ENCODE measurements around the gene C22orf31.
"Not testable (repeated sequence)": the region's sequence is repeated elsewhere in the genome, so short reads cannot be mapped to it uniquely, and the experiment has no call there.

Gene C22orf31

DNA sequence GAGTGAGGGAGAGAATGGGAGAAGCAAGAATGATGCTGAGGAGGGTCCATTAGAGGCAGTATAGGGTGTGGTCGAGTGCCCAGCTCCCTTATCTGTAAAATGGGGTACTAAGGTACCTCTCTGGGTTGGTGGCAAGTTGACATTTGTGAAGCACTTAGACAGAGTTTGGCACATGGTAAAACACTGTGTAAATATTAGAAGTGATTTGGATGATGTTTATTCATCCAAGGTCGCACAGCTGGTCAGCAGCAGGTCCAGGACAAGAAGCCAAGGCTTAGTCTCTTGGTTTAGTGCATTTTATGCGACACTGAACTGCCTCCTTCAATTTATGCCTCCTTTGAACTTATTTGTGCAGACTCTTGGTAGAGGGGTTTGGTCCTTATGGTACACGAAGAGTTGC, 30.6 kb upstream of the C22orf31 start:
- Histone ChIP-seq H3K27ac (ENCODE audit: insufficient read depth in 1 of 2, low read depth in 1 of 2, low read length in 2 of 2, poor library complexity in 1 of 2, severe bottlenecking in 2 of 2) (no peak overlapping the region), H3K4me1 (ENCODE audit: control extremely low read depth in 1 of 4, control insufficient read depth in 4 of 4, insufficient read depth in 4 of 4, low read length in 3 of 4) (no peaks in the 10 kb centered on the region), H3K9me3 (ENCODE audit: control extremely low read depth in 1 of 5, control insufficient read depth in 4 of 5, insufficient read depth in 2 of 5, low read depth in 1 of 5, low read length in 4 of 5) (no peaks in the 10 kb centered on the region), H3K36me3 (ENCODE audit: control insufficient read depth in 4 of 4, insufficient read depth in 4 of 4, low read length in 3 of 4) (no peaks in the 10 kb centered on the region), H3K27me3 (replicated peaks in 2 of 5; ENCODE audit: control insufficient read depth in 4 of 5, insufficient read depth in 5 of 5, low read length in 4 of 5) (peaks cover 0 to 5% (median 0%) of the 10 kb centered on the region in 5 experiments), H3K4me3 (ENCODE audit: control insufficient read depth in 1 of 7, extremely low read depth in 1 of 7, insufficient read depth in 4 of 7, low read depth in 2 of 7, low read length in 6 of 7) (no peak overlapping the region)
- ChIA-PET POLR2A (no interaction called here), CTCF (interaction anchor here (0.7 to 1.2 kb wide), 2 partner anchors 9 to 22 kb away, joined by 4 read pairs; no protein-coding TSS in a partner anchor)
- no peak for DNase-seq
- WGBS (ENCODE audit: insufficient coverage), result 100% methylated on average over 2 of the region's 4 CpGs

DNA sequence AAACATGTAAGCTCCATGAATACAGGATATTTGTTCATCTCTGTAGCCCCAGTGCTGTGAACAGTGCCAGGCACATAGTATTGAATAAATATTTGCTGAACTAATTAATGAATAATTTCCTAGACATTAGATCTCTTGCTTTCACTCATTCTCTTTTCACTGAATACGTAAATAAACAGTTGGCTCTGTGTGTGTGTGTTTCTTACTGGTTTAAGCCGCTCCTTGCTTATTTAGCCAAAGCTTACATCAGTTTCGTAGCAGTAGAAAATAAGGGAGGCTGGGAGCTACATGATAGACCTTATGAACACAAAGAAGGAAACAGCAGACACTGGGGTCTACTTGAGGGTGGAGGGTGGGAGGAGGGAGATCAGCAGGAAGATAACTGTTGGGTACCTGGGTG, 28.4 kb upstream of the C22orf31 start:
- no peaks in the 10 kb centered on the region for H3K4me1 ChIP-seq (ENCODE audit: control extremely low read depth in 1 of 4, control insufficient read depth in 4 of 4, insufficient read depth in 4 of 4, low read length in 3 of 4)
- H3K36me3 ChIP-seq (ENCODE audit: control insufficient read depth in 4 of 4, insufficient read depth in 4 of 4, low read length in 3 of 4), result no peaks in the 10 kb centered on the region
- DNase-seq, result no peak
- H3K9me3 ChIP-seq (ENCODE audit: control extremely low read depth in 1 of 5, control insufficient read depth in 4 of 5, insufficient read depth in 2 of 5, low read depth in 1 of 5, low read length in 4 of 5), result no peaks in the 10 kb centered on the region
- WGBS (ENCODE audit: insufficient coverage), result no CpG with 5 or more reads among the region's 3 CpGs
- H3K27me3 ChIP-seq (replicated peaks in 2 of 5; ENCODE audit: control insufficient read depth in 4 of 5, insufficient read depth in 5 of 5, low read length in 4 of 5), result peaks cover 0 to 8% (median 0%) of the 10 kb centered on the region in 5 experiments
- CTCF ChIA-PET, result interaction anchor here (0.6 kb wide), 1 partner anchor 49 kb away, joined by 3 read pairs; no protein-coding TSS in a partner anchor
- POLR2A ChIA-PET, result no interaction called here
- H3K4me3 ChIP-seq (ENCODE audit: control insufficient read depth in 1 of 7, extremely low read depth in 1 of 7, insufficient read depth in 4 of 7, low read depth in 2 of 7, low read length in 6 of 7), result no peak overlapping the region
- H3K27ac ChIP-seq (ENCODE audit: insufficient read depth in 1 of 2, low read depth in 1 of 2, low read length in 2 of 2, poor library complexity in 1 of 2, severe bottlenecking in 2 of 2), result no peak overlapping the region

DNA sequence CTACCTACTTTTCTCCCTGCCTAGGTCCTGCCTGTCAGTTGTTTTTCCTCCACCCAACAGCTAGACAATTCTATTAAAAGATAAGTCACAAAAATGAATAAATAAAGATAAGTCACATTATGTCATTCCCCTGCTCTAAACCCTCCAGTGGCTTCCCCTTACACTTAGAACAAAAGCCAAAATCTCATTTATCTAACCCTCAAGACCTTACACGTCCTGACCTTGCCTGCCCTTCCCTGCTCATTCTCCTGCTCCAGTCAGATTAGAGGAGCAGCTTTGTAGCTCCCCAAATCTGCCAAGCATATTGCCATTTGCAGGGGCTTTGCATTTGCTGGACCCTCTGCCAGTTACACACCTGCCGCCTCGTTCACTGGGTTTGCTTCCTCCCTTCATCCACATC, 27.9 kb upstream of the C22orf31 start:
- 67% methylated on average over 3 of the region's 3 CpGs for WGBS (ENCODE audit: insufficient coverage)
- Histone ChIP-seq H3K27ac (ENCODE audit: insufficient read depth in 1 of 2, low read depth in 1 of 2, low read length in 2 of 2, poor library complexity in 1 of 2, severe bottlenecking in 2 of 2) (no peak overlapping the region), H3K4me1 (ENCODE audit: control extremely low read depth in 1 of 4, control insufficient read depth in 4 of 4, insufficient read depth in 4 of 4, low read length in 3 of 4) (no peaks in the 10 kb centered on the region), H3K36me3 (ENCODE audit: control insufficient read depth in 4 of 4, insufficient read depth in 4 of 4, low read length in 3 of 4) (no peaks in the 10 kb centered on the region), H3K27me3 (replicated peaks in 2 of 5; ENCODE audit: control insufficient read depth in 4 of 5, insufficient read depth in 5 of 5, low read length in 4 of 5) (peaks cover 0 to 8% (median 0%) of the 10 kb centered on the region in 5 experiments), H3K4me3 (ENCODE audit: control insufficient read depth in 1 of 7, extremely low read depth in 1 of 7, insufficient read depth in 4 of 7, low read depth in 2 of 7, low read length in 6 of 7) (no peak overlapping the region), H3K9me3 (ENCODE audit: control extremely low read depth in 1 of 5, control insufficient read depth in 4 of 5, insufficient read depth in 2 of 5, low read depth in 1 of 5, low read length in 4 of 5) (no peaks in the 10 kb centered on the region)
- no peak for DNase-seq
- ChIA-PET CTCF (interaction anchor here (0.6 to 1.5 kb wide), 2 partner anchors 8 to 48 kb away, joined by 3 to 4 read pairs; no protein-coding TSS in a partner anchor), POLR2A (no interaction called here)

DNA sequence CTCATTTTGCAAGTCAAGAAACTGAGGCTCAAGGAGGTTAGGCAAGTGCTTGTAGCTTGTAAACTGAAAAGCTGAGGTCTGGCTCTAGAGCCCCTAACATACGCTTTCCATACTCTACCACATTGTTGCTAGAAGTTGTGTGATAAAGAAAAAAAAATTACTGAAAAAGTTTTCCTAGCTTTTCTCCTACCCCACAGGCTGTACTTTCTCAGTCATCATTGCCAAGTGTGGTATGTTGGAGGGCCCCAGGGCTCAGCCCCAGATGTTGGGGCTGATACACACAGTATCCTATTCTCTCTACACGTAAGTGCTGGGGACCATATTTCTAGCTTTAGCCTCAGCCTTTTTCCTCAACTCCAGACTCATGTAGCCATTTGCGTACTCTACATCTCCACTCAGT, 27.2 kb upstream of the C22orf31 start:
- Histone ChIP-seq H3K9me3 (ENCODE audit: control extremely low read depth in 1 of 5, control insufficient read depth in 4 of 5, insufficient read depth in 2 of 5, low read depth in 1 of 5, low read length in 4 of 5) (no peaks in the 10 kb centered on the region), H3K27me3 (replicated peaks in 2 of 5; ENCODE audit: control insufficient read depth in 4 of 5, insufficient read depth in 5 of 5, low read length in 4 of 5) (peaks cover 0 to 8% (median 0%) of the 10 kb centered on the region in 5 experiments), H3K4me3 (ENCODE audit: control insufficient read depth in 1 of 7, extremely low read depth in 1 of 7, insufficient read depth in 4 of 7, low read depth in 2 of 7, low read length in 6 of 7) (no peak overlapping the region), H3K36me3 (ENCODE audit: control insufficient read depth in 4 of 4, insufficient read depth in 4 of 4, low read length in 3 of 4) (no peaks in the 10 kb centered on the region), H3K4me1 (ENCODE audit: control extremely low read depth in 1 of 4, control insufficient read depth in 4 of 4, insufficient read depth in 4 of 4, low read length in 3 of 4) (peaks cover 0 to 3% (median 0%) of the 10 kb centered on the region in 4 experiments), H3K27ac (ENCODE audit: insufficient read depth in 1 of 2, low read depth in 1 of 2, low read length in 2 of 2, poor library complexity in 1 of 2, severe bottlenecking in 2 of 2) (no peak overlapping the region)
- no peak for DNase-seq
- ChIA-PET POLR2A (no interaction called here), CTCF (interaction anchor here (0.9 to 1.5 kb wide), 4 partner anchors 9 to 493 kb away, joined by 3 to 4 read pairs (median 3); no protein-coding TSS in a partner anchor)
- WGBS (ENCODE audit: insufficient coverage), result 97% methylated on average over 2 of the region's 3 CpGs

DNA sequence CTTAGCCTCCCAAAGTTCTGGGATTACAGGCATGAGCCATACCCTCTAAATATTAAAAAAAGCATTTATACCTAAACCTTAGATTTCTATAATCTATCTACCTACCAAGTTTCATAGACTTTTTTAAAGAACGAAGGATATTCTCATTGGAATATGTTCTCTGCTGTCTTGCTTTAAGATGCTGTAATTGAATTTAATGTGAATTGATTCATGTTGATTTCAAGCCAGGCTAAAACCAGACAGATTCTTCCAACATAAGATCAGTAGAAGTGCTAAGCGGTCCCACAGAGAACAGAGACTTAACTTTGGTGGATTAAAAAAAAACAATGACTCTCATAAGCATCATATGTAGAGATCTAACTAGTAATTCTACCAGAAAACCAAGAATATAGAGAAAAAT, 25.4 kb upstream of the C22orf31 start:
- Histone ChIP-seq H3K9me3 (ENCODE audit: control extremely low read depth in 1 of 5, control insufficient read depth in 4 of 5, insufficient read depth in 2 of 5, low read depth in 1 of 5, low read length in 4 of 5) (no peaks in the 10 kb centered on the region), H3K27ac (ENCODE audit: insufficient read depth in 1 of 2, low read depth in 1 of 2, low read length in 2 of 2, poor library complexity in 1 of 2, severe bottlenecking in 2 of 2) (no peak overlapping the region), H3K36me3 (ENCODE audit: control insufficient read depth in 4 of 4, insufficient read depth in 4 of 4, low read length in 3 of 4) (no peaks in the 10 kb centered on the region), H3K4me1 (ENCODE audit: control extremely low read depth in 1 of 4, control insufficient read depth in 4 of 4, insufficient read depth in 4 of 4, low read length in 3 of 4) (peaks cover 0 to 4% (median 0%) of the 10 kb centered on the region in 4 experiments), H3K27me3 (replicated peaks in 2 of 5; ENCODE audit: control insufficient read depth in 4 of 5, insufficient read depth in 5 of 5, low read length in 4 of 5) (peaks cover 0 to 8% (median 0%) of the 10 kb centered on the region in 5 experiments), H3K4me3 (ENCODE audit: control insufficient read depth in 1 of 7, extremely low read depth in 1 of 7, insufficient read depth in 4 of 7, low read depth in 2 of 7, low read length in 6 of 7) (no peak overlapping the region)
- ChIA-PET POLR2A (interaction anchor here (0.7 kb wide), 1 partner anchor 38 kb away, joined by 4 read pairs; no protein-coding TSS in a partner anchor), CTCF (no interaction called here)
- no peak for DNase-seq
- no CpG with 5 or more reads among the region's 2 CpGs for WGBS (ENCODE audit: insufficient coverage)

DNA sequence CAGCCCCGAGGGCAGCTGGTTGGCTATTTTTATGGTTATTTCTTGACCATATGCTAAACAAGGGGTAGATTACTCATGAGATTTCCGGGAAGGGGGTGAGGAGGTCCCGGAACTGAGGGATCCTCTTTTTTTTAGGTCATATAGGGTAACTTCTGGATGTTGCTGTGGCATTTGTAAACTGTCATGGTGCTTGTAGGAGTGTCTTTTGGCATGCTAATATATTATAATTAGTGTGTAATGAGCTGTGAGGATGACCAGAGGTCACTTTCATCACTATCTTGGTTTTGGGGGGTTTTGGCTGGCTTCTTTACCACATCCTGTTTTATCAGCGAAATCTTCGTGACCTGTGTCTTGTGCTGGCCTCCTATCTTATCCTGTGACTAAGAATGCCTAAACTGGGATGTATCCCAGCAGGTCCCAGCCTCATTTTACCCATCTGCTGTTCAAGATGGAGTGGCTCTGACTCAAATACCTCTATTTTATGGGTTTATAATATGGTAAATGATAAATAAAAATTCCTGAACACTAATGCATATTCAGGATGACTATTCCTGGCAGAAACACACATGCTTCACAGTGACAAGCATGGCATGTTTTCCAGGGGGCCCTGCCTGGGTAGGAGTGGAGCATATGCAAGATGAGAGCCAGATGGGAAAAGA, 22.4 kb upstream of the C22orf31 start:
- no peaks in the 10 kb centered on the region for H3K36me3 ChIP-seq (ENCODE audit: control insufficient read depth in 4 of 4, insufficient read depth in 4 of 4, low read length in 3 of 4)
- H3K27ac ChIP-seq (ENCODE audit: insufficient read depth in 1 of 2, low read depth in 1 of 2, low read length in 2 of 2, poor library complexity in 1 of 2, severe bottlenecking in 2 of 2), result no peak overlapping the region
- H3K4me1 ChIP-seq (ENCODE audit: control extremely low read depth in 1 of 4, control insufficient read depth in 4 of 4, insufficient read depth in 4 of 4, low read length in 3 of 4), result peaks cover 0 to 4% (median 0%) of the 10 kb centered on the region in 4 experiments
- H3K27me3 ChIP-seq (replicated peaks in 2 of 5; ENCODE audit: control insufficient read depth in 4 of 5, insufficient read depth in 5 of 5, low read length in 4 of 5), result peaks cover 0 to 5% (median 0%) of the 10 kb centered on the region in 5 experiments
- no peak overlapping the region for H3K4me3 ChIP-seq (ENCODE audit: control insufficient read depth in 1 of 7, extremely low read depth in 1 of 7, insufficient read depth in 4 of 7, low read depth in 2 of 7, low read length in 6 of 7)
- CTCF ChIA-PET, result no interaction called here
- H3K9me3 ChIP-seq (ENCODE audit: control extremely low read depth in 1 of 5, control insufficient read depth in 4 of 5, insufficient read depth in 2 of 5, low read depth in 1 of 5, low read length in 4 of 5), result no peaks in the 10 kb centered on the region
- WGBS (ENCODE audit: insufficient coverage), result 74% methylated on average over 5 of the region's 5 CpGs
- no peak for DNase-seq
- POLR2A ChIA-PET, result no interaction called here

DNA sequence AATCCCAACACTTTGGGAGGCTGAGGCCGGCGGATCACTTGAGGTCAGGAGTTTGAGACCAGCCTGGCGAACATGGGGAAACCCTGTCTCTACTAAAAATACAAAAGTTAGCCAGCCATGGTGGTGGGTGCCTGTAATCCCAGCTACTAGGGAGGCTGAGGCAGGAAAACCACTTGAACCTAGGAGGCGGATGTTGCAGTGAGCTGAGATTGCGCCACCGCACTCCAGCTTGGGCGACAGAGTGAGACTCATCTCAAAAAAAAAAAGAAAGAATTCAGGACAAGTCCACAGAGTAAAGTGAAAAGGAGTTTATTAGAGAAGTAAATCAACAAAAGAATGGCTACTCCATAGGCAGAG, 21.9 kb upstream of the C22orf31 start:
- DNase-seq; H3K27me3 ChIP-seq (replicated peaks in 2 of 5; ENCODE audit: control insufficient read depth in 4 of 5, insufficient read depth in 5 of 5, low read length in 4 of 5); CTCF ChIA-PET; H3K9me3 ChIP-seq (ENCODE audit: control extremely low read depth in 1 of 5, control insufficient read depth in 4 of 5, insufficient read depth in 2 of 5, low read depth in 1 of 5, low read length in 4 of 5); H3K27ac ChIP-seq (ENCODE audit: insufficient read depth in 1 of 2, low read depth in 1 of 2, low read length in 2 of 2, poor library complexity in 1 of 2, severe bottlenecking in 2 of 2); H3K36me3 ChIP-seq (ENCODE audit: control insufficient read depth in 4 of 4, insufficient read depth in 4 of 4, low read length in 3 of 4); H3K4me1 ChIP-seq (ENCODE audit: control extremely low read depth in 1 of 4, control insufficient read depth in 4 of 4, insufficient read depth in 4 of 4, low read length in 3 of 4); H3K4me3 ChIP-seq (ENCODE audit: control insufficient read depth in 1 of 7, extremely low read depth in 1 of 7, insufficient read depth in 4 of 7, low read depth in 2 of 7, low read length in 6 of 7); POLR2A ChIA-PET: not testable (repeated sequence)
- 100% methylated on average over 3 of the region's 7 CpGs for WGBS (ENCODE audit: insufficient coverage)
